Measurements from ENCODE around the gene CLINT1. TPM values are rescaled to one million over a fixed set of nuclear protein-coding genes. Genes with fewer than 3 reads are reported as not detected.
"Not testable (repeated sequence)": the region's sequence is repeated elsewhere in the genome, so short reads cannot be mapped to it uniquely, and the experiment has no call there.

Gene CLINT1
- total and polyA plus RNA-seq, 8 donors: 24.7 to 196 (median 78.3) TPM

DNA sequence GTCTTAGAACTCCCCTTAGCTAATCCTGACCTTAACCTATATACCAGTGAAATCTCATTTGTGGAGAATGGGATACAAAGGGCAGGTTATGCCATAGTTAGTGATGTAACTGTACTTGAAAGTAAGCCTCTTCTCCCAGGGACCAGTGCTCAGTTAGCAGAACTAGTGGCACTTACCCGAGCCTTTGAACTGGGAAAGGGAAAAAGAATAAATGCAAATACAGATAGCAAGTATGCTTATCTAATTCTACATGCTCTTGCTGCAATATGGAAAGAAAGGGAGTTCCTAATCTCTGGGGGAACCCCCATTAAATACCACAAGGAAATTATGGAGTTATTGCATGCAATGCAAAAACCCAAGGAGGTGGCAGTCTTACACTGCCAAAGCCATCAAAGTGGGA, 26.1 kb upstream of the CLINT1 start:
- H3K9me3 ChIP-seq; H3K4me3 ChIP-seq; H3K36me3 ChIP-seq; DNase-seq; H3K27me3 ChIP-seq; intact Hi-C loops (cut with DNase I; ENCODE audit: low total_unique reads): not testable (repeated sequence)
- Histone ChIP-seq H3K4me1 (peaks cover 4 to 28% (median 9%) of the 10 kb centered on the region in 4 donors), H3K27ac (peak overlapping the region in 1 of 5 donors; percentile 53)
- WGBS, 5 donors: 30 to 50% (median 35%) methylated on average over 1 of the region's 1 CpG
- peak in 2 of 3 donors; percentile 12 to 51 for TF ChIP-seq POLR2AphosphoS5 (IDR thresholded peaks at IDR 0.05)

DNA sequence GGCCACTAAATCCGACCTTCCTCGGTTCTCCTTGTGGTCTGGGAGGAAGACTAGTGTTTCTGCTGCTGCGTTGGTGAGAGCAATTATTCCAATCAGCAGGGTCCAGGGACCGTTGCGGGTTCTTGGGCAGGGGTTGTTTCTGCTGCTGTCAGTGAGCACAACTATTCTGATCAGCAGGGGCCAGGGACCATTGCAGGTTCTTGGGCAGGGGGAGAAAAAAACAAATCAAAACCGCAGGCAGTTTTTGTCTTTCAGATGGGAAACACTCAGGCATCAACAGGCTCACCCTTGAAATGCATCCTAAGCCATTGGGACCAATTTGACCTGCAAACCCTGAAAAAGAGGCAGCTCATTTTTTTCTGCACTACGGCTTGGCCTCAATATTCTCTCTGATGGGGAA, 22.6 kb upstream of the CLINT1 start:
- intact Hi-C loops (cut with DNase I; ENCODE audit: low total_unique reads); DNase-seq: not testable (repeated sequence)
- WGBS, 5 donors: 74 to 96% (median 86%) methylated on average over 7 of the region's 7 CpGs

GRCh38 chr5:157877821-157878220, 18.9 kb upstream of the CLINT1 start:
- no peaks in the 10 kb centered on the region for H3K27me3 ChIP-seq
- H3K27ac ChIP-seq: no peak overlapping the region
- WGBS, 5 donors: 80 to 93% (median 89%) methylated on average over 2 of the region's 2 CpGs
- no peak overlapping the region for H3K4me3 ChIP-seq
- TF ChIP-seq POLR2AphosphoS5 (IDR thresholded peaks at IDR 0.05): no peak
- no peak for TF ChIP-seq EP300 (IDR thresholded peaks at IDR 0.05)
- TF ChIP-seq, protein P1, sequence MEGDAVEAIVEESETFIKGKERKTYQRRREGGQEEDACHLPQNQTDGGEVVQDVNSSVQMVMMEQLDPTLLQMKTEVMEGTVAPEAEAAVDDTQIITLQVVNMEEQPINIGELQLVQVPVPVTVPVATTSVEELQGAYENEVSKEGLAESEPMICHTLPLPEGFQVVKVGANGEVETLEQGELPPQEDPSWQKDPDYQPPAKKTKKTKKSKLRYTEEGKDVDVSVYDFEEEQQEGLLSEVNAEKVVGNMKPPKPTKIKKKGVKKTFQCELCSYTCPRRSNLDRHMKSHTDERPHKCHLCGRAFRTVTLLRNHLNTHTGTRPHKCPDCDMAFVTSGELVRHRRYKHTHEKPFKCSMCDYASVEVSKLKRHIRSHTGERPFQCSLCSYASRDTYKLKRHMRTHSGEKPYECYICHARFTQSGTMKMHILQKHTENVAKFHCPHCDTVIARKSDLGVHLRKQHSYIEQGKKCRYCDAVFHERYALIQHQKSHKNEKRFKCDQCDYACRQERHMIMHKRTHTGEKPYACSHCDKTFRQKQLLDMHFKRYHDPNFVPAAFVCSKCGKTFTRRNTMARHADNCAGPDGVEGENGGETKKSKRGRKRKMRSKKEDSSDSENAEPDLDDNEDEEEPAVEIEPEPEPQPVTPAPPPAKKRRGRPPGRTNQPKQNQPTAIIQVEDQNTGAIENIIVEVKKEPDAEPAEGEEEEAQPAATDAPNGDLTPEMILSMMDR (IDR thresholded peaks at IDR 0.05): no peak
- TF ChIP-seq POLR2A (IDR thresholded peaks at IDR 0.05): no peak
- no peaks in the 10 kb centered on the region for H3K9me3 ChIP-seq
- no peak for DNase-seq
- H3K4me1 ChIP-seq: no peaks in the 10 kb centered on the region
- intact Hi-C loops (cut with DNase I; ENCODE audit: low total_unique reads): no loop called here
- H3K36me3 ChIP-seq: no peaks in the 10 kb centered on the region

More for the DNA sequence above, 22.6 kb upstream of the CLINT1 start:
- H3K27ac ChIP-seq, H3K27me3 ChIP-seq, H3K36me3 ChIP-seq, H3K9me3 ChIP-seq, H3K4me3 ChIP-seq, H3K4me1 ChIP-seq: not testable (repeated sequence)

DNA sequence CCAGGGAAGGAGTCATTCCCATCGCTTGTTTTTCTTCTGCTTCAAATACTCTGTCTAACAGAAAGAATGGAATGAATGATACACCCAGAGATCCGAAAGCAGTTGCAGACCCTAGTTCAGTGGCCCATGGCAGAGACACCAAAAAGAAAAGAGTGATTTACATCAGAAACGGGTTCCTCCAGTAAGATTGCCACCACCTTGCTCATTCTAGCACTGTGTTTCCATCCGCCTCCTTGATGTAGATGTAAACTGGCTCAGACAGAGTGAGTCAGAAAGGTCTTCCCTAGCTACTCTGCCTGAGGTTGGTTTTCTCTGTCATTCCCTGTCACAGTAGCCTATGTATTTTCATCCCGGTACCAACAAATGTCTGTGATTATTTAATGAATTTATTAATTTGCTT, 15.9 kb upstream of the CLINT1 start:
- WGBS, 5 donors: 86 to 90% (median 88%) methylated on average over 5 of the region's 5 CpGs
- Histone ChIP-seq H3K4me3 (no peak overlapping the region), H3K27me3 (no peaks in the 10 kb centered on the region), H3K9me3 (no peaks in the 10 kb centered on the region), H3K27ac (no peak overlapping the region), H3K36me3 (no peaks in the 10 kb centered on the region), H3K4me1 (no peaks in the 10 kb centered on the region)
- DNase-seq: no peak
- intact Hi-C loops (cut with DNase I; ENCODE audit: low total_unique reads): no loop called here
- TF ChIP-seq POLR2A (IDR thresholded peaks at IDR 0.05) (no peak), EP300 (IDR thresholded peaks at IDR 0.05) (no peak), POLR2AphosphoS5 (IDR thresholded peaks at IDR 0.05) (no peak)
- TF ChIP-seq, protein P1 (IDR thresholded peaks at IDR 0.05): no peak

- Histone ChIP-seq H3K4me3 (no peak overlapping the region), H3K36me3 (no peaks in the 10 kb centered on the region), H3K4me1 (no peaks in the 10 kb centered on the region), H3K9me3 (no peaks in the 10 kb centered on the region), H3K27ac (no peak overlapping the region), H3K27me3 (no peaks in the 10 kb centered on the region)
- DNase-seq: peak in 1 of 2 donors; percentile 44
- WGBS, 5 donors: 62 to 75% (median 68%) methylated on average over 7 of the region's 7 CpGs
- TF ChIP-seq POLR2AphosphoS5 (IDR thresholded peaks at IDR 0.05) (no peak), POLR2A (IDR thresholded peaks at IDR 0.05) (no peak), EP300 (IDR thresholded peaks at IDR 0.05) (no peak)
- TF ChIP-seq, protein P1 (IDR thresholded peaks at IDR 0.05): no peak
- intact Hi-C loops (cut with DNase I; ENCODE audit: low total_unique reads): no loop called here
Measured at GRCh38 chr5:157870837-157871834, 12.2 kb upstream of the CLINT1 start.

All from stomach (tissue), 9 donors.